Measurements from ENCODE around the gene TSEN54.

Gene TSEN54

DNA sequence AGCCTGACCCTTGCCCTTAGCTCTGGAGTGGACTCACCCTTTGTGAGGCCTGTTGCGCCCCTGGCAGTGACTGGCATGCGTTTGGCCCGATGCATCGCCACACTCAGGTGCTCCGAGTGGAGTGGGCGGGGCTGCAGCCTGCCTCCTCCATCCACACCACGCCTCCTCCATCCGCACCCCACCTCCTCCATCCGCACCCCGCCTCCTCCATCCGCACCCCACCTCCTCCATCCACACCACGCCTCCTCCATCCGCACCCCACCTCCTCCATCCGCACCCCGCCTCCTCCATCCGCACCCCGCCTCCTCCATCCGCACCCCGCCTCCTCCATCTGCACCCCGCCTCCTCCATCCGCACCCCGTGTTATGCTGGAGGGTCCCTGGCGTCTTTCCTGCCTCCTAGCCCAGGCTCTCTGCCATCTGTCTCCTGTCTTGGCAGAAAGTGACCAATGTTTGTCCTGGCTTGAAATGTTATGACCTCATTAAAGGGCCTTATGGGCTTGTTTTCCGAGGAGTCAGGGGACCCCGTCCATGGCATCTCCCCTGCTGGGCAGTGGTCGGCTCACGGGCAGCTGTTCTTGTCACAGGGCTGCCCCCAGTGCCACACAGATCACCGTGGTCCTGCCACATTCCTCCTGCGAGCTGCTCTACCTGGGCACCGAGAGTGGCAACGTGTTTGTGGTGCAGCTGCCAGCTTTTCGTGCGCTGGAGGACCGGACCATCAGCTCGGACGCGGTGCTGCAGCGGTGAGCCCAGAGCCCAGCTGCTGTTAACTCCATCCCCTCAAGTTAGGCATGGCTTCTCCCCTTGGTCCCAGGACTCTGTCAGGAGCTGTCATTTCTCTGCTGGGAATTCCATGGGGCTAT lies 42.6 kb downstream of the TSEN54 start:
- no peak for DNase-seq (ENCODE audit: low spot score in 2 of 2)
- Mint-ChIP-seq H3K27ac (no peak overlapping the region), H3K4me1 (no peaks in the 10 kb centered on the region), H3K27me3 (no peaks in the 10 kb centered on the region), H3K36me3 (peaks cover 2% of the 10 kb centered on the region), H3K4me3 (no peak overlapping the region), H3K9me3 (no peaks in the 10 kb centered on the region)
- ATAC-seq (ENCODE audit: low read depth), result no peak

DNA sequence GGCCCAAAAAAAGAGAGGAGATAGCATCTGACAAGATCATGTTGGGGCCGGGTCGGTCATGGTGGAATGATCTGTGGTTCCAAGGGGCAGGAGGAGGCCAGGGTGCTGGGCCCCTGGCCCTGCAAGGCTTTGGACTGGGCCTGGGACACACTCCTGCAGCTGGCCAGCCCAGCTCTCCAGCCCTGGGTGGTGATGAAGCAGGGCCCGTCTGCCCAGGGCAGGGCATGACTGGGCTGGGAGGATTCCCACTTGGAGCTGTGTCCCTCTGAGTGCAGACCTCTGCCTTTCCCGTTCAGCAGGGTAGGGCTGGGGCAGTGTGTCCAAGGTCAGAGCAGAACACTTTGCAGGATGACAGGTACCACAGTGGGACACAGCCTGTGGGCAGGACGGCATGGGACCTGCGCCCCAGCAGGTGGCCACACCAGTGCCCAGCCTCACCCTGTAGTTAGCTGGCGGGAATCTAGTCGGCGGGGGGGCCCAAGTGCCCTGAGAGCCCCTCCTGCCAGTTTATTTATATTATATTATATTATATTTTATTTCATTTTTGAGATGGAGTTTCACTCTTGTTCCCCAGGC lies 43.7 kb downstream of the TSEN54 start:
- Mint-ChIP-seq H3K27me3 (no peaks in the 10 kb centered on the region), H3K9me3 (no peaks in the 10 kb centered on the region), H3K4me1 (no peaks in the 10 kb centered on the region), H3K27ac (no peak overlapping the region), H3K36me3 (peaks cover 2% of the 10 kb centered on the region), H3K4me3 (no peak overlapping the region)
- DNase-seq (ENCODE audit: low spot score in 2 of 2) (no peak), ATAC-seq (ENCODE audit: low read depth) (no peak)

DNA sequence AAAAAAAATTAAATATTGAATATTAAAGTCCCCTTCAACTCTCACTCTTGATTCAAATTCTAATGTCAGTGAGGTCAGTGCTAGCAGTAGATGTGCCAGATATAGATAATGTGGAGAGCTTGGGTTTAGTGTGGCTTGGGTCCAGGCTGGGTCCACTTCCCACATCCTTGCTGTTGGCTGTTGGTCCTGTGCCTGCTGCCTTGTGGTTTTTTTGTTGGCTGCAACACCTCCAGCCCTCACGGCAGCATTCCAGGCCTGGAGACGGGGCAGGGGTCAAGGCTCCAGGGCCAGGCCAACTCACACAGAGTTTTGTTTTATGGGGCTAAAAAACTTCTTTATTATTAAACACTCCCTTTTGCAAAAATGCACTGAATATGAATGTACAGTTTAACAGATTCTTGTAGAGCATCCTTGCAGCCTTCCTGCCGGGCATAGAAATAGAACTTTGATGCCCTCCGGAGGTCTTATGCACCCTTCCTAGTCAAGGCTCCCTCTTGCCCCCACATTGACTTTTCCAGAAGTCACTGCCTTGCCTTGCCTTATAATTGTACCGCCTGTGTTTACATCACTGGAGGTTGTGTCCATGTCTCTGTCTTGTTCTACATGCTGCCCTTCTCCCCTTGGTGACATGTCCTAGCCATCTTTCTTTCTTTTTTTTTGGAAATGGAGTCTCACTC lies 45.7 kb downstream of the TSEN54 start:
- no peak overlapping the region for H3K27ac Mint-ChIP-seq
- no peaks in the 10 kb centered on the region for H3K27me3 Mint-ChIP-seq
- no peak overlapping the region for H3K4me3 Mint-ChIP-seq
- H3K36me3 Mint-ChIP-seq, result peaks cover 4% of the 10 kb centered on the region
- no peak for DNase-seq (ENCODE audit: low spot score in 2 of 2)
- H3K4me1 Mint-ChIP-seq, result peaks cover 12% of the 10 kb centered on the region
- ATAC-seq (ENCODE audit: low read depth), result no peak
- no peaks in the 10 kb centered on the region for H3K9me3 Mint-ChIP-seq

DNA sequence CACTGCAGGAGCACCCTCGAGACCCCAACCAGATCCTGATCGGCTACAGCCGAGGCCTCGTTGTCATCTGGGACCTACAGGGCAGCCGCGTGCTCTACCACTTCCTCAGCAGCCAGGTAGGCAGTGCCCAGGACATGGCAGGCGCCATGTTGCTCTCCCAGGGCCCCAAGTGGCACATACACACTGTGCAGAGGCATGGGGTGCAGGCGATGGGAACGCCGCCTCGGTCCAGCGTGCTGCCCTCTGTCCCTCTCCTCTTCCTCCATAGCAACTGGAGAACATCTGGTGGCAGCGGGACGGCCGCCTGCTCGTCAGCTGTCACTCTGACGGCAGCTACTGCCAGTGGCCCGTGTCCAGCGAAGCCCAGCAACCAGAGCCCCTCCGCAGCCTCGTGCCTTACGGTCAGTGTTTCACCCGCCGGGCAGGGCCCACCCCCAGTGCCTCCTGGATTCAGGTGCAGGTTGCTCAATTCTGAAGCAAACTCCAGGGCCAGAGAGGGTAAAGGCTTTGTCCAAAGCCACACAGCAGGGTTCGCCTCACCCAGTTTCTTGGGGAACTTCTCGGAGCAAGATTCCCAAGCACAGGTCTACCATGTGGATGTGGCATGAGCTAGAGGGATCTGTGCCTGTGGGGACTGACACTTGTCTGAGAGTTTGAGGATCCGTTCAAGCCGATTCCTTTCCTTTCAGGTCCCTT lies 46.9 kb downstream of the TSEN54 start:
- ATAC-seq (ENCODE audit: low read depth), result no peak
- Mint-ChIP-seq H3K4me1 (peaks cover 12% of the 10 kb centered on the region), H3K27me3 (no peaks in the 10 kb centered on the region), H3K27ac (no peak overlapping the region), H3K4me3 (no peak overlapping the region), H3K36me3 (peaks cover 4% of the 10 kb centered on the region), H3K9me3 (no peaks in the 10 kb centered on the region)
- DNase-seq (ENCODE audit: low spot score in 2 of 2), result no peak

DNA sequence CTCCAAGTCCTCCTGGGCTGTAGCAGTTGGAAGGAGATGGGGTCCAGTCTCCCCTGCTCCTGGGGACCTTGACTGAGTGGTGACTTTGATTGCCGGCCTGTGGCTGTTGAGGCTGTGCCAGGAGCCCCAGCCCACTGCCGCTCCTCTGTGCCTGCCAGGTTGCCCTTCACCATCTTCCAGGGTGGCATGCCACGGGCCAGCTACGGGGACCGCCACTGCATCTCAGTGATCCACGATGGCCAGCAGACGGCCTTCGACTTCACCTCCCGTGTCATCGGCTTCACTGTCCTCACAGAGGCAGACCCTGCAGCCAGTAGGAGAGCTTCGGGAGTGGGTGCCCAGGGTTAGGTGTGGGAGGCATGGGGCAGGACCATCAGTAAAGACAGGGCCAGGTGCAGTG lies 47.9 kb downstream of the TSEN54 start:
- H3K4me1 Mint-ChIP-seq, result peaks cover 12% of the 10 kb centered on the region
- ATAC-seq (ENCODE audit: low read depth), result no peak
- no peaks in the 10 kb centered on the region for H3K9me3 Mint-ChIP-seq
- peaks cover 2% of the 10 kb centered on the region for H3K36me3 Mint-ChIP-seq
- H3K4me3 Mint-ChIP-seq, result no peak overlapping the region
- no peaks in the 10 kb centered on the region for H3K27me3 Mint-ChIP-seq
- no peak overlapping the region for H3K27ac Mint-ChIP-seq
- no peak for DNase-seq (ENCODE audit: low spot score in 2 of 2)

DNA sequence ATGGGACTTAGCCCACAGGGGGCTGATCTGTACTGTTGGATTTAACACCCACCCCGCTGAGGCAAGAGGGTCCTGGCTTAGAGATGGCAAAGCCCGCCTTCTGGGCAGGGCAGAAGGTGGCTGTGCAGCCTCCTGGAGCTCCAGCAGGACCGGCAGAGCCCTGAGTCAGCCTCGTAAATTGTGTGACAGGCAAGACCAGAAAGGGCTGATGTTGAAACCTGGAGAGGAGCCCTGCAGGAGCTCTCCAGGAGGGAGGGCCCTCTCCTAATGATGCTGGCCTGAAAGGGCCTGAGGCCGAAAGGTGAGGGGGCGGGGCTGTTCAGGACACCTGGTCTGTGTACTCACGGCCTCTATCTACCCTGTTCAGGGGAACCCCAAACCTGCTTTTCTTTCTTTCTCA lies 48.7 kb downstream of the TSEN54 start:
- DNase-seq (ENCODE audit: low spot score in 2 of 2), result no peak
- no peak overlapping the region for H3K27ac Mint-ChIP-seq
- no peak overlapping the region for H3K4me3 Mint-ChIP-seq
- ATAC-seq (ENCODE audit: low read depth), result no peak
- H3K27me3 Mint-ChIP-seq, result no peaks in the 10 kb centered on the region
- H3K4me1 Mint-ChIP-seq, result peaks cover 12% of the 10 kb centered on the region
- no peaks in the 10 kb centered on the region for H3K9me3 Mint-ChIP-seq
- peaks cover 2% of the 10 kb centered on the region for H3K36me3 Mint-ChIP-seq

DNA sequence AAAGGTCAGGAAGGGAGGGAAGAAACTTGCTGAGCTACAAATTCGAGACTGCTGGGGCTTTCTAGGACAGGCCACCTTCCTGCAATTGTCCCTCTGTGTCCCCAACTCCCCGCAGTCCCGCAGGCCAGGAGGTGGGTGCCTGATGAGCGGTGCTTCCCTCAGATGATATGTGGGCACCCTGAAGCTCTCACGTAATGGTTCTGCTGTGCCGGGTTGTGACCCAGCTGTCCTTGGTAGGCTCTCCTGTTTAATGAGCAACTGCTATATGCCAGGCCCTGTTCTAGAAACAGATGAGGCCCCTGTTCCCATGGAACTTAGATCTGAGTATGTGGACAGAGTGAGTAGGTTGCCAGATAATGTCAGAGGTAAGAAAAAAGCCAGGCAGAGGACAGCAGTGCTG lies 49.3 kb downstream of the TSEN54 start:
- Mint-ChIP-seq H3K4me1 (peaks cover 13% of the 10 kb centered on the region), H3K9me3 (no peaks in the 10 kb centered on the region), H3K36me3 (peaks cover 2% of the 10 kb centered on the region), H3K27ac (no peak overlapping the region), H3K27me3 (no peaks in the 10 kb centered on the region), H3K4me3 (no peak overlapping the region)
- DNase-seq (ENCODE audit: low spot score in 2 of 2) (no peak), ATAC-seq (ENCODE audit: low read depth) (no peak)

DNA sequence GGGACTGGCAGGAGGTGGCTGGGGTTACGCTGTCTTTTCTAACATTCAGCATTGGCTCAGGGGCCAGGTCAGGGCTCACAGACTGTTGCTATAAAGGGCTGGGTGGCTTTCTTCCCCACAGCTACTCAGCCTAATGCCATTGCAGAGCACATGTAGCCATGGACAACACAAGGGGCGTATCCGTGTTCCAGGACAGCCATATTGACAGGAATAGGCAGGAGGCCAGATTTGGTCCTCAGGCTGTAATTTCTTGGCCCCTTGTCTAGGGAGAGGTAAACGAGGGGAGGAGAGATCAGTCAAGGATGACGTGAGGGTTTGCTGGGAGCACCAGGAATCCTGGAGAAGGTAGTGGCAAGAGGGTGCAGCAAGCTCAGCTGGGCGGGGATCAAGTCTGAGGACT lies 50.1 kb downstream of the TSEN54 start:
- Mint-ChIP-seq H3K36me3 (peaks cover 2% of the 10 kb centered on the region), H3K27ac (peak overlapping the region; percentile 10), H3K9me3 (no peaks in the 10 kb centered on the region), H3K4me3 (peak overlapping the region; percentile 35), H3K27me3 (no peaks in the 10 kb centered on the region), H3K4me1 (peaks cover 19% of the 10 kb centered on the region)
- no peak for DNase-seq (ENCODE audit: low spot score in 2 of 2)
- no peak for ATAC-seq (ENCODE audit: low read depth)

DNA sequence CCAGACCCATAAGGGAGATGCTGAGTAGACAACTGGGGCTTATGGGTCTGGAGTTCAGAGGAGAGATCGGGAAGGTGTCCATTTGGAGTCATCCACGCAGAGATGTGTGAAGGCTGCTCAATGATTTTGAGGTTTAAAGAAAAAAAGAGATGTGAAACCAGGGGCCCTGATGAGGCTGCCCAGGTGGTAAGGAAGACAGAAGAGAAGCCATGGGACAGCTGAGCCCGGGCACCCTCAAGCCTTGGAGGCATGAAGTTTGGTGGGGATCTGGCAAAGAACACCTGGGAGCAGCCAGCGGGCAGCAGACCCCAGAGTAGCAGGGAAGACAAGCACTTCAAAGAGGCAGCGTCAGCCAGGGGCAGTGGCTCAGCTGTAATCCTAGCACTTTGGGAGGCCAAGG lies 50.5 kb downstream of the TSEN54 start:
- peak in 1 of 2 donors; percentile 32 for DNase-seq (ENCODE audit: low spot score in 2 of 2)
- H3K9me3 Mint-ChIP-seq, result no peaks in the 10 kb centered on the region
- H3K36me3 Mint-ChIP-seq, result peaks cover 2% of the 10 kb centered on the region

DNA sequence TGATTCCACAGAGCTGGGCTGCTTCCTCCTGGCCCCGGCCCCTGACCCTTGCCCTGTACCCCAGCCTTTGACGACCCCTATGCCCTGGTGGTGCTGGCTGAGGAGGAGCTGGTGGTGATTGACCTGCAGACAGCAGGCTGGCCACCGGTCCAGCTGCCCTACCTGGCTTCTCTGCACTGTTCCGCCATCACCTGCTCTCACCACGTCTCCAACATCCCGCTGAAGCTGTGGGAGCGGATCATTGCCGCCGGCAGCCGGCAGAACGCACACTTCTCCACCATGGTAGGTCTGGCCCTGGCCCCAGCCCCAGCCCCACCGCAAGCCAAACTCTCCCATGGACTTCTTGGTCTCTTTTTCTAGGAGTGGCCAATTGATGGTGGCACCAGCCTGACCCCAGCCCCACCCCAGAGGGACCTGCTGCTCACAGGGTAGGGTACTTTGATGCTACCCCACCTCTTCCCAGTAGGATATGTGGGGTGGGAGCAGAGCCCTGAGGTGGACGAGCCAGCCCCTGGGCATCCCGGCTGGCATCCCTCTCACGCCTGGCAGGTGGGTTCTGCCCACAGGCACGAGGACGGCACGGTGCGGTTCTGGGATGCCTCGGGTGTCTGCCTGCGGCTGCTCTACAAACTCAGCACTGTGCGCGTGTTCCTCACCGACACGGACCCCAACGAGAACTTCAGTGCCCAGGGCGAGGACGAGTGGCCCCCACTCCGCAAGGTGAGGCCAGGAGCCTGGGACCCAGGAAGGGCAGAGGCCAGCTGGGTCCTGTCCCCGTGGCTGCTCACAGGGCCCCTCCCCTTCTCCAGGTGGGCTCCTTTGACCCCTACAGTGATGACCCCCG lies 52.3 kb downstream of the TSEN54 start:
- Mint-ChIP-seq H3K27ac (no peak overlapping the region), H3K27me3 (no peaks in the 10 kb centered on the region), H3K36me3 (peaks cover 5% of the 10 kb centered on the region), H3K4me1 (peaks cover 21% of the 10 kb centered on the region), H3K9me3 (no peaks in the 10 kb centered on the region), H3K4me3 (no peak overlapping the region)
- ATAC-seq (ENCODE audit: low read depth) (no peak), DNase-seq (ENCODE audit: low spot score in 2 of 2) (no peak)

More for the DNA sequence above, 50.5 kb downstream of the TSEN54 start:
- Mint-ChIP-seq H3K27me3 (no peaks in the 10 kb centered on the region), H3K27ac (peak overlapping the region; percentile 10), H3K4me3 (peak overlapping the region; percentile 35), H3K4me1 (peaks cover 21% of the 10 kb centered on the region)
- peak; percentile 74 for ATAC-seq (ENCODE audit: low read depth)

DNA sequence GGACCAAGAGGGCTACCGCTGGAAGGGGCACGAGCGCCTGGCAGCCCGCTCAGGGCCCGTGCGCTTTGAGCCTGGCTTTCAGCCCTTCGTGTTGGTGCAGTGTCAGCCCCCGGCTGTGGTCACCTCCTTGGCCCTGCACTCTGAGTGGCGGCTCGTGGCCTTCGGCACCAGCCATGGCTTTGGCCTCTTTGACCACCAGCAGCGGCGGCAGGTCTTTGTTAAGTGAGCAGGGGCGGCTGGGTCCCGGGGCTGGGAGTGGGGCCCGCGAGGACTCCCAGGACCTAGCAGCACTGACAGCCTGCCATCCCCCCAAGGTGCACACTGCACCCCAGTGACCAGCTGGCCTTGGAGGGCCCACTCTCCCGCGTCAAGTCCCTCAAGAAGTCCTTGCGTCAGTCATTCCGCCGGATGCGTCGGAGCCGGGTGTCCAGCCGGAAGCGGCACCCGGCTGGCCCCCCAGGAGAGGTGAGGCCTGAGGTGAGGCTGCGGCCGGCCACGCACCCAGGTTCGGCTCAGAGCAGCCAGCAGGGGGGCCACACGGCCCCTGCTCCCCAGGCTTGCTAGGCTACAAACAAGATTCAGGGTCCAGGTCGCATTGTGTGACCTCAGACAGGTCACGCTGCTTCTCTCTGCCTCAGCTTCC lies 53.8 kb downstream of the TSEN54 start:
- H3K9me3 Mint-ChIP-seq, result no peaks in the 10 kb centered on the region
- ATAC-seq (ENCODE audit: low read depth) (no peak), DNase-seq (ENCODE audit: low spot score in 2 of 2) (no peak)
- H3K27me3 Mint-ChIP-seq, result no peaks in the 10 kb centered on the region
- no peak overlapping the region for H3K27ac Mint-ChIP-seq
- H3K4me1 Mint-ChIP-seq, result peaks cover 21% of the 10 kb centered on the region
- H3K36me3 Mint-ChIP-seq, result peaks cover 6% of the 10 kb centered on the region
- H3K4me3 Mint-ChIP-seq, result no peak overlapping the region

DNA sequence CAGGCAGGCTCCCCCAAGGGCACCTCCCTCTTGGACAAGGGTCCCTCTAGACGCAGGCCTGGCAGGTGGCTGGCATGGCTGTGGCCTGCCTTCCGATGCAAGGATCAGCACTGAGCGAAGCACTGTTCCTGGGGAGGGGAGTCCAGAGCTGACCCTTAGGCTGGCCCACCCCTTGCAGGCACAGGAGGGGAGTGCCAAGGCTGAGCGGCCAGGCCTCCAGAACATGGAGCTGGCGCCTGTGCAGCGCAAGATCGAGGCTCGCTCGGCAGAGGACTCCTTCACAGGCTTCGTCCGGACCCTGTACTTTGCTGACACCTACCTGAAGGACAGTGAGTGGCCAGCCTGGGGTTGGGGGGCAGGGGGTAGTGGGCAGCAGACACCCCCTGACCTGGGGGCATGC lies 54.4 kb downstream of the TSEN54 start:
- ATAC-seq (ENCODE audit: low read depth) (no peak), DNase-seq (ENCODE audit: low spot score in 2 of 2) (no peak)
- Mint-ChIP-seq H3K4me3 (peak overlapping the region; percentile 21), H3K9me3 (no peaks in the 10 kb centered on the region), H3K36me3 (peaks cover 7% of the 10 kb centered on the region), H3K27me3 (no peaks in the 10 kb centered on the region), H3K27ac (peak overlapping the region; percentile 95), H3K4me1 (peaks cover 21% of the 10 kb centered on the region)

Measured in memory B cell (primary cell).